LoVo (cell line): ENCODE data around the gene R3HDM2.

Experiments used
- DNase-seq: peaks from one replicate; pipeline ENCODE4 v3.0.0-alpha.2; 2016; ENCODE audit warnings: low spot score

The R3HDM2 gene

GRCh38 chr12:57467212-57467874 lies 36.5 kb upstream of the R3HDM2 start:
- no peak for DNase-seq

GRCh38 chr12:57465747-57466505 lies 35.1 kb upstream of the R3HDM2 start:
- DNase-seq: no peak

GRCh38 chr12:57465030-57465746 lies 34.3 kb upstream of the R3HDM2 start:
- DNase-seq: no peak

GRCh38 chr12:57464569-57464968 lies 33.7 kb upstream of the R3HDM2 start:
- no peak for DNase-seq

- no peak for DNase-seq
Measured at GRCh38 chr12:57462912-57463253, 32.0 kb upstream of the R3HDM2 start.

- peak; percentile 95 for DNase-seq
Measured at GRCh38 chr12:57462251-57462911, 31.5 kb upstream of the R3HDM2 start.

GRCh38 chr12:57461917-57462250 lies 31.0 kb upstream of the R3HDM2 start:
- DNase-seq: peak; percentile 15

GRCh38 chr12:57461276-57461916 lies 30.6 kb upstream of the R3HDM2 start:
- peak; percentile 46 for DNase-seq

- no peak for DNase-seq
Measured at GRCh38 chr12:57460841-57461275, 30.0 kb upstream of the R3HDM2 start.

- no peak for DNase-seq
Measured at GRCh38 chr12:57460468-57460784, 29.6 kb upstream of the R3HDM2 start.

GRCh38 chr12:57459750-57460467 lies 29.1 kb upstream of the R3HDM2 start, which contains the start of gene GLI1:
Gene GLI1, plus strand, starts transcription at chr12:57459785. Its CDS starts 3,907 bp downstream, at chr12:57463692.
- DNase-seq: no peak

- peak; percentile 98 for DNase-seq
Measured at GRCh38 chr12:57459055-57459749, 28.4 kb upstream of the R3HDM2 start.

- no peak for DNase-seq
Measured at GRCh38 chr12:57458665-57459054, 27.8 kb upstream of the R3HDM2 start.

GRCh38 chr12:57456737-57457490 lies 26.1 kb upstream of the R3HDM2 start:
- DNase-seq: no peak

GRCh38 chr12:57456145-57456700 lies 25.4 kb upstream of the R3HDM2 start:
- peak; percentile 55 for DNase-seq

- DNase-seq: no peak
Measured at GRCh38 chr12:57455374-57456144, 24.7 kb upstream of the R3HDM2 start.

GRCh38 chr12:57454566-57455373 lies 23.9 kb upstream of the R3HDM2 start, which contains the start of gene INHBE:
Gene INHBE, plus strand, starts transcription at chr12:57455307. Its CDS starts 230 bp downstream, at chr12:57455537.
- no peak for DNase-seq

GRCh38 chr12:57454213-57454565 lies 23.3 kb upstream of the R3HDM2 start:
- no peak for DNase-seq
